Thymus (tissue), 11 donors: Measurements from ENCODE around the gene RESF1. TPM values are rescaled to one million over a fixed set of nuclear protein-coding genes. Genes with fewer than 3 reads are reported as not detected.

ENCODE experiments used
- DNase-seq, 9 donors: peaks; one replicate each; pipeline ENCODE4 v3.0.0-alpha.2; 2013; ENCODE audit warnings: low spot score in 9 of 9, low read depth in 6 of 9, missing footprints in 1 of 9
- H3K27ac ChIP-seq, 2 donors: one replicate each; pipeline ENCODE4 v1.5.1; 2013; ENCODE audit warnings: control low read depth in 1 of 2, low read depth in 1 of 2, low read length in 1 of 2, mild to moderate bottlenecking in 1 of 2, moderate library complexity in 1 of 2
- H3K27me3 ChIP-seq, 2 donors: one replicate each; pipeline ENCODE4 v1.5.1; 2013; ENCODE audit warnings: low read length in 1 of 2; ENCODE audit not compliant: control insufficient read depth in 2 of 2, insufficient read depth in 1 of 2
- H3K36me3 ChIP-seq, 2 donors: one replicate each; pipeline ENCODE4 v1.5.1; 2013; ENCODE audit warnings: low read length in 1 of 2, mild to moderate bottlenecking in 1 of 2, moderate library complexity in 1 of 2; ENCODE audit not compliant: control insufficient read depth in 2 of 2, insufficient read depth in 2 of 2
- H3K4me1 ChIP-seq, 2 donors: one replicate each; pipeline ENCODE4 v1.5.1; 2013; ENCODE audit warnings: low read length in 2 of 2; ENCODE audit not compliant: control insufficient read depth in 2 of 2, insufficient read depth in 2 of 2
- H3K4me3 ChIP-seq, 2 donors: one replicate each; pipeline ENCODE4 v1.5.1; 2013; ENCODE audit warnings: low read length in 2 of 2, control low read depth in 1 of 2, mild to moderate bottlenecking in 1 of 2
- H3K9me3 ChIP-seq, 2 donors: one replicate each; pipeline ENCODE4 v1.5.1; 2013; ENCODE audit warnings: low read length in 1 of 2, mild to moderate bottlenecking in 1 of 2; ENCODE audit not compliant: control insufficient read depth in 2 of 2, insufficient read depth in 1 of 2
- WGBS: extraction: QIAGEN DNeasy Blood & Tissue Kit; methylation state at CpG from one replicate; pipeline ENCODE4 v1.1.7; 2013; 5-methylcytosine and 5-hydroxymethylcytosine counted together
- polyA plus RNA-seq: library from polyadenylated mRNA; stranded (reverse); fragments of 200-250 nt; gene quantifications from one replicate; pipeline ENCODE4 v1.2.3, GENCODE V29; 2013
- total RNA-seq: library from RNA; stranded (reverse); fragments of 120-200 nt; gene quantifications from one replicate; pipeline ENCODE4 v1.2.4, GENCODE V29; 2013
- donor health status: healthy.

RESF1 gene
- total and polyA plus RNA-seq, 2 donors: 75.2 to 323 TPM

DNA sequence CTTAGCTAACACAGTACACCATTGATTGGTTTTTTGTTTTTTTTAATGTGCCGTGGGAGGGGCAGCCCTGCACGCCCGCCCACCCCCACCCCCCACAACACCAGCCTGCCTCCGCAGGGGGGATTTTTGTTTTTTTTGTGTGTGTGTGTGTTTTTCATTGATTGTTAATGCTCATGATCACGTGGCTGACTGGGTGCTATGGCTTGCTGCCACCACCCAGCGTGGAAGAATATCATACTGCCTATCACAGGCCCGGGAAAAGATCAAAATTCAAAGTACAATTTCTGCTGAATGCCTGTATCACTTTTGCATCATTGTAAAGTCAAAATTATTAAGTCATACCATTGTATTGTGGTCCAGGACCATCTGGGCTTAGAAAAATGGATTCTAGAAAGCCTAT, 8.3 kb downstream of the RESF1 start:
- WGBS: 92% methylated on average over 7 of the region's 7 CpGs
- DNase-seq: no peak
- no peak overlapping the region for H3K27ac ChIP-seq
- H3K4me3 ChIP-seq: no peak overlapping the region
- H3K27me3 ChIP-seq: no peaks in the 10 kb centered on the region
- H3K4me1 ChIP-seq: peaks cover 5 to 25% of the 10 kb centered on the region in 2 donors
- peaks cover 9 to 26% of the 10 kb centered on the region in 2 donors for H3K9me3 ChIP-seq
- H3K36me3 ChIP-seq: peaks cover 40 to 73% of the 10 kb centered on the region in 2 donors

DNA sequence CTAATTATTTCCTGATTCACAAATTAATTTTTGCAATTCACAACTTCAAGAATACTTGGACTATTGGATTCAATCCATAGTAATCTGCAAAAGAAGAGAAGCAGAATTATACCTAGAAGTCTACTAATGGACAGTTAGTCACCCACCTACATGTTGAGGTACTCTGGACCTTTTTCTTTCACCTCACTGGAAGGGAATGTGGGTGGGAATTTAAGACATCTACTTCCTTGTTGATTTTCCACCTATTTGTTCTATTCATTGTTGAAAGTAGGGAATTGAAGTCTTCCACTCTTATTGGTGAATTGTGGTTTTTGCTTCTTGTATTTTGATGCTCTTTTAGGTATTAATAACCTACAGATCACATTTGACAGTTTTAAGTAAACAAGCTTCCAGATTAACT, 11.0 kb downstream of the RESF1 start:
- Histone ChIP-seq H3K4me3 (no peak overlapping the region), H3K36me3 (peaks cover 52 to 77% of the 10 kb centered on the region in 2 donors), H3K27me3 (no peaks in the 10 kb centered on the region), H3K27ac (no peak overlapping the region), H3K9me3 (peaks cover 17 to 39% of the 10 kb centered on the region in 2 donors), H3K4me1 (peaks cover 2 to 17% of the 10 kb centered on the region in 2 donors)
- no peak for DNase-seq

- WGBS: over 99% methylated on average over 5 of the region's 5 CpGs
- DNase-seq: no peak
- Histone ChIP-seq H3K9me3 (peaks cover 19 to 57% of the 10 kb centered on the region in 2 donors), H3K27ac (no peak overlapping the region), H3K4me3 (no peak overlapping the region), H3K36me3 (peaks cover 61 to 88% of the 10 kb centered on the region in 2 donors), H3K27me3 (no peaks in the 10 kb centered on the region), H3K4me1 (no peaks in the 10 kb centered on the region)
These were observed 14.6 kb downstream of the RESF1 start for GRCh38 chr12:31973818-31974217.

- 92% methylated on average over 5 of the region's 5 CpGs for WGBS
- peaks cover 61 to 88% of the 10 kb centered on the region in 2 donors for H3K36me3 ChIP-seq
- no peak for DNase-seq
- H3K4me3 ChIP-seq: no peak overlapping the region
- peaks cover 24 to 60% of the 10 kb centered on the region in 2 donors for H3K9me3 ChIP-seq
- H3K27ac ChIP-seq: no peak overlapping the region
- H3K4me1 ChIP-seq: no peaks in the 10 kb centered on the region
- H3K27me3 ChIP-seq: no peaks in the 10 kb centered on the region
These were observed 15.5 kb downstream of the RESF1 start for GRCh38 chr12:31974673-31975072.

GRCh38 chr12:31984806-31985591, 25.8 kb downstream of the RESF1 start:
- Histone ChIP-seq H3K4me1 (no peaks in the 10 kb centered on the region), H3K27me3 (no peaks in the 10 kb centered on the region), H3K36me3 (peaks cover 39 to 63% of the 10 kb centered on the region in 2 donors), H3K4me3 (no peak overlapping the region), H3K27ac (no peak overlapping the region), H3K9me3 (peaks cover 0 to 16% of the 10 kb centered on the region in 2 donors)
- DNase-seq: no peak
- whole genome bisulfite sequencing: 96% methylated on average over 13 of the region's 13 CpGs

DNA sequence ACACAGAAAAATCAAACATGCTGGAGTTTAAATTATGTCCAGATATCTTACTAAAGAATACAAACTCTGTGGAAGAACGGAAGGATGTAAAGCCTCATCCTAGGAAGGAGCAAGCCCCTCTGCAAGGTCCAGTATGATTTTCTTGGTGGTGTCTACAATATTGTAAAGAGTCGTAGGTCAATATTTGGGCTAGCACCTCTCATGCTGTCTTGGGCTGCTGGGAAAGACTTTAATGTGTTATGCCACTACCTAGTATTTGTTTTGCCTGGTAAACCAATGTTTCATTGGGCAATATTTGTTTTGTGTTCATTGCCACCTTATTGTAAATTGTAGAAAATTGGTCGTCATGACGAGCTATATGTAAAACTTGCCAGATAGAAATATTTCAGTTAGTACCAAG, 26.6 kb downstream of the RESF1 start:
- H3K36me3 ChIP-seq: peaks cover 42 to 64% of the 10 kb centered on the region in 2 donors
- no peak overlapping the region for H3K27ac ChIP-seq
- 96% methylated on average over 4 of the region's 4 CpGs for WGBS
- H3K27me3 ChIP-seq: no peaks in the 10 kb centered on the region
- H3K9me3 ChIP-seq: peaks cover 0 to 12% of the 10 kb centered on the region in 2 donors
- H3K4me1 ChIP-seq: peaks cover 0 to 4% of the 10 kb centered on the region in 2 donors
- DNase-seq: no peak
- H3K4me3 ChIP-seq: no peak overlapping the region

- no peak for DNase-seq
- Histone ChIP-seq H3K4me3 (no peak overlapping the region), H3K27me3 (no peaks in the 10 kb centered on the region), H3K4me1 (peaks cover 0 to 5% of the 10 kb centered on the region in 2 donors), H3K36me3 (peaks cover 33 to 60% of the 10 kb centered on the region in 2 donors), H3K27ac (no peak overlapping the region), H3K9me3 (peaks cover 1 to 3% of the 10 kb centered on the region in 2 donors)
- 96% methylated on average over 15 of the region's 15 CpGs for WGBS
These were observed 30.6 kb downstream of the RESF1 start for GRCh38 chr12:31989571-31990362.

DNA sequence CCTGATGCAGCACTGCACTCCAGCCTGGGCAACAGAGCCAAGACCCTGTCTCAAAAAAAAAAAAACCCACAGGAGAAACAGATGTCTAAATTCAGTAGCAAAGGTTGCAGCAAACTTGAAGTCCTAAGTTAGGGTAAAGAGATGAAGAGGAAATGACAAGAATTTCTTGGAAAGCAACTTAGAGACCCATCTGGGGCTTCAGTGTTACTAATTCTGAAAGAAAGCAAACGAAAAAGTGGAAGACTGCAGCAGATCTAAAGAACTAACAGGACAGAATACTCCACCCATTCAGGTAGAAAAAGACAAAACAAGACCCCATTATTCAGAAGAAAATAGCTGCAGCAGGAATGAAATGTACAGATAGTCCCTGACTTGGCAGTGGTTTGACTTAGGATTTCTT, 31.9 kb downstream of the RESF1 start:
- Histone ChIP-seq H3K36me3 (peaks cover 36 to 72% of the 10 kb centered on the region in 2 donors), H3K4me3 (no peak overlapping the region), H3K27ac (peak overlapping the region in 1 of 2 donors; percentile 24), H3K27me3 (no peaks in the 10 kb centered on the region), H3K4me1 (peaks cover 0 to 5% of the 10 kb centered on the region in 2 donors), H3K9me3 (peaks cover 1 to 3% of the 10 kb centered on the region in 2 donors)
- WGBS: 12% methylated on average over 1 of the region's 1 CpG
- DNase-seq: no peak

GRCh38 chr12:31991815-31992214, 32.6 kb downstream of the RESF1 start:
- 97% methylated on average over 2 of the region's 2 CpGs for WGBS
- peaks cover 42 to 79% of the 10 kb centered on the region in 2 donors for H3K36me3 ChIP-seq

More at GRCh38 chr12:31991815-31992214, 32.6 kb downstream of the RESF1 start:
- Histone ChIP-seq H3K27me3 (no peaks in the 10 kb centered on the region), H3K9me3 (peaks cover 1 to 3% of the 10 kb centered on the region in 2 donors), H3K4me3 (no peak overlapping the region), H3K4me1 (peaks cover 0 to 5% of the 10 kb centered on the region in 2 donors), H3K27ac (no peak overlapping the region)
- no peak for DNase-seq
